Measurements from ENCODE around the gene MICAL3. TPM values are rescaled to one million over a fixed set of nuclear protein-coding genes. Genes with fewer than 3 reads are reported as not detected.

MICAL3 gene
- total RNA-seq, 1 donor from 2014 or later, result 33.6 TPM

DNA sequence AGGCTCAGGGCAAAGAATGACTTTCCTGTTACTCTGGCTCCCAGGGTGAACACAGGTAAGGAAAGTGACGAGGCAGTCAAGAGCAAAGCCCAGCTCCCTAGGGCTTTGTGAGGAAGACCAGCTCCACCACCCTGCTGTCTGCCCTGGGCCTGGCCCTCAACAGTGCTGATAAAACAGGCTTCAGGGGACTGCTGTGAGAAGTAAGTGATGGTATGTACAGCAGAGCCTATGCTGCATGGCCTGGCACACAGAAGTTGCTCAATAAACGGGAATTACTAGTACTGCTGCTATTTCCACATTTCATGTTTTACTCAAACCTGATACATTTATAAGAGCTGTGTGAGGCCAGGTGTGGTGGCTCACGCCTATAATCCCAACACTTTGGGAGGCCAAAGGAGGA is 50.3 kb downstream of the MICAL3 start:
- H3K79me2 ChIP-seq (ENCODE audit: low read depth), result peaks cover 82% of the 10 kb centered on the region

DNA sequence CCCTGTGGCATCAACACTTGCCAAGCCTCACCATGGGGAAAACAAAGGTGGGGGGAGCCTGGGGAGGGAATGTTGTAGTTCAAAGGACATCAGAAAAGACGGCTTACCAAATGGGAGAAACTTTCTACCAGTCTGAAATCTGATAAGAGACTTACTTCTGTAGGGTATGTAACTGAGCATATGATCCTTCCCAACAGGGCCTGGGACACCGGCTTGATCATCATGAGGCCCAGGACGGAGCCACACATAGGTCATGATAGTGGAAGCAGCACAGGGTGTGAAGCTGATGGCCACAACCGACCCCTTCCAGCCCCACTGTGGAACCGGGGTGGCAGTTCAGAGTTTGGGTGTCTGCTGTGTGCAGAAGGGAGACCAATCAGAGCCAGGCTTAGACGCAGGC is 51.1 kb downstream of the MICAL3 start:
- Histone ChIP-seq H3K9me3 (ENCODE audit: low read depth) (no peaks in the 10 kb centered on the region), H3K4me2 (no peak overlapping the region), H3K27ac (no peak overlapping the region), H2AFZ (replicated peaks) (no peak overlapping the region), H3K36me3 (no peaks in the 10 kb centered on the region), H3K4me1 (peaks cover 11% of the 10 kb centered on the region), H3K4me3 (no peak overlapping the region), H4K20me1 (ENCODE audit: low read depth) (peaks cover 36% of the 10 kb centered on the region), H3K9ac (no peak overlapping the region), H3K79me2 (ENCODE audit: low read depth) (peaks cover 78% of the 10 kb centered on the region), H3F3A (ENCODE audit: low read depth) (no peaks in the 10 kb centered on the region), H3K27me3 (no peaks in the 10 kb centered on the region)
- H3K36me3 Mint-ChIP-seq, result no peaks in the 10 kb centered on the region
- no peak overlapping the region for H3K27ac Mint-ChIP-seq
- peaks cover 3% of the 10 kb centered on the region for H3K27me3 Mint-ChIP-seq (ENCODE audit: insufficient read depth, low read depth)
- no peak for TF ChIP-seq EZH2 (IDR thresholded peaks at IDR 0.05)
- TF ChIP-seq, protein P1, sequence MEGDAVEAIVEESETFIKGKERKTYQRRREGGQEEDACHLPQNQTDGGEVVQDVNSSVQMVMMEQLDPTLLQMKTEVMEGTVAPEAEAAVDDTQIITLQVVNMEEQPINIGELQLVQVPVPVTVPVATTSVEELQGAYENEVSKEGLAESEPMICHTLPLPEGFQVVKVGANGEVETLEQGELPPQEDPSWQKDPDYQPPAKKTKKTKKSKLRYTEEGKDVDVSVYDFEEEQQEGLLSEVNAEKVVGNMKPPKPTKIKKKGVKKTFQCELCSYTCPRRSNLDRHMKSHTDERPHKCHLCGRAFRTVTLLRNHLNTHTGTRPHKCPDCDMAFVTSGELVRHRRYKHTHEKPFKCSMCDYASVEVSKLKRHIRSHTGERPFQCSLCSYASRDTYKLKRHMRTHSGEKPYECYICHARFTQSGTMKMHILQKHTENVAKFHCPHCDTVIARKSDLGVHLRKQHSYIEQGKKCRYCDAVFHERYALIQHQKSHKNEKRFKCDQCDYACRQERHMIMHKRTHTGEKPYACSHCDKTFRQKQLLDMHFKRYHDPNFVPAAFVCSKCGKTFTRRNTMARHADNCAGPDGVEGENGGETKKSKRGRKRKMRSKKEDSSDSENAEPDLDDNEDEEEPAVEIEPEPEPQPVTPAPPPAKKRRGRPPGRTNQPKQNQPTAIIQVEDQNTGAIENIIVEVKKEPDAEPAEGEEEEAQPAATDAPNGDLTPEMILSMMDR (IDR thresholded peaks at IDR 0.05), result no peak
- no peak for TF ChIP-seq EZH2phosphoT487 (IDR thresholded peaks at IDR 0.05)
- peaks cover 31% of the 10 kb centered on the region for H3K4me1 Mint-ChIP-seq
- peaks cover 3% of the 10 kb centered on the region for H3K9me3 Mint-ChIP-seq
- H3K4me3 Mint-ChIP-seq, result no peak overlapping the region
- DNase-seq (ENCODE audit: low spot score), result no peak

More for the DNA sequence above, 50.3 kb downstream of the MICAL3 start:
- no peak overlapping the region for H3K4me3 Mint-ChIP-seq
- Histone ChIP-seq H3K9me3 (ENCODE audit: low read depth) (no peaks in the 10 kb centered on the region), H3K27ac (no peak overlapping the region), H3K4me1 (peaks cover 11% of the 10 kb centered on the region), H3K36me3 (no peaks in the 10 kb centered on the region), H3K4me2 (no peak overlapping the region), H3K4me3 (no peak overlapping the region), H4K20me1 (ENCODE audit: low read depth) (peaks cover 36% of the 10 kb centered on the region), H3K27me3 (no peaks in the 10 kb centered on the region), H3K9ac (no peak overlapping the region), H2AFZ (replicated peaks) (no peak overlapping the region), H3F3A (ENCODE audit: low read depth) (no peaks in the 10 kb centered on the region)
- peaks cover 3% of the 10 kb centered on the region for H3K27me3 Mint-ChIP-seq (ENCODE audit: insufficient read depth, low read depth)
- H3K27ac Mint-ChIP-seq, result no peak overlapping the region
- peaks cover 31% of the 10 kb centered on the region for H3K4me1 Mint-ChIP-seq
- DNase-seq (ENCODE audit: low spot score), result no peak
- H3K36me3 Mint-ChIP-seq, result no peaks in the 10 kb centered on the region
- H3K9me3 Mint-ChIP-seq, result peaks cover 3% of the 10 kb centered on the region
- TF ChIP-seq EZH2 (IDR thresholded peaks at IDR 0.05) (no peak), EZH2phosphoT487 (IDR thresholded peaks at IDR 0.05) (no peak)
- TF ChIP-seq, protein P1 (IDR thresholded peaks at IDR 0.05), result no peak

DNA sequence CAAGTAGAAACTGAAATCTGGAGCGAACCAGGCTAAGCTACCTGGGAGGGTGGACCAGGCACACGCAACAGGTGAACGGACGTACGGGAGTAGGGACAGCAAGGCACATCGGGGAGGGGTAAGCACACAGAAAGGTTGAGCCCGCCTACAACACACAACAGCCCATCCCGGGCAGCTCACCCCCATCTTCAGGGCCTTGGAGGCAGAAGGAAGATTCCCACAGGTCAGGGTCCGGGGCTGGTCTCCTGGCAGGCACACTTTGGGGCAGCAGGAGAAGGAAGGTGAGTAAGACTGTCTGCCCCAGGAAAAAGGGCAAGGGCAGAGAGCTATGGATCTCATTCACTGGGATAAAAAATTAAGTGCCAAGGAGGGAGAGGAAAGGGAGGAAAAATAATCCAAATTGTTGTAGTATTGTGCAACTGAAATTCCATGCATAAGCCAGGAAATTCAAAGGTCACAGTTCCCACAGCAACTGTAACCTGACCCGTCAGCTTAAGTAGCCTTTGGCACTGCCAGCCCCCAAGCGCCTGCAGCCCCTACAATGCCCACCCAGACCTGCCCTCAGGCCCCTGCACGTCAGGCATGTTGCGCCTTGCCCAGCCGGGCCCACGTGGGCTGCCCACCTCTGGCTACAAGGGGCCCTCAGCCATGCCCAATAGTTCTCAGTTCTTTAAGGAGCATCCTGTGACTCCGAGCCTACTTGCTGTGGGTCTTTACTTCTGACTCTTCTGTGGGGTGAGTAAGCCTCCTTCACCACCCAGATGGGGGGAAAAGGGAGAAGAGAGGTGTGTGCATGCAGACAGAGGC is 51.8 kb downstream of the MICAL3 start:
- Mint-ChIP-seq H3K9me3 (peaks cover 3% of the 10 kb centered on the region), H3K27ac (peak overlapping the region; percentile 65), H3K4me1 (peaks cover 31% of the 10 kb centered on the region), H3K36me3 (no peaks in the 10 kb centered on the region), H3K27me3 (ENCODE audit: insufficient read depth, low read depth) (peaks cover 3% of the 10 kb centered on the region), H3K4me3 (no peak overlapping the region)
- TF ChIP-seq EZH2 (IDR thresholded peaks at IDR 0.05) (no peak), EZH2phosphoT487 (IDR thresholded peaks at IDR 0.05) (no peak)
- TF ChIP-seq, protein P1 (IDR thresholded peaks at IDR 0.05), result no peak
- Histone ChIP-seq H3K4me3 (no peak overlapping the region), H3K36me3 (no peaks in the 10 kb centered on the region), H3K79me2 (ENCODE audit: low read depth) (peaks cover 75% of the 10 kb centered on the region), H2AFZ (replicated peaks) (no peak overlapping the region), H4K20me1 (ENCODE audit: low read depth) (peaks cover 35% of the 10 kb centered on the region), H3K4me2 (peak overlapping the region; percentile 35), H3F3A (ENCODE audit: low read depth) (no peaks in the 10 kb centered on the region), H3K4me1 (peaks cover 11% of the 10 kb centered on the region), H3K27me3 (no peaks in the 10 kb centered on the region), H3K9me3 (ENCODE audit: low read depth) (no peaks in the 10 kb centered on the region), H3K9ac (no peak overlapping the region), H3K27ac (no peak overlapping the region)
- peak; percentile 32 for DNase-seq (ENCODE audit: low spot score)

Data from neural progenitor cell (in vitro differentiated cells).